HG03060 (cell line): ENCODE data around the gene EGR1.
"Not testable (repeated sequence)": the region's sequence is repeated elsewhere in the genome, so short reads cannot be mapped to it uniquely, and the experiment has no call there.

Experiments used
- ATAC-seq: cut with Tn5 transposase; IDR thresholded peaks from one replicate; pipeline ENCODE4 v1.9.1; 2021; ENCODE audit warnings: low read depth, moderate number of reproducible peaks; ENCODE audit not compliant: unreplicated experiment

The EGR1 gene

GRCh38 chr5:138506370-138507306, 41.4 kb downstream of the EGR1 start:
- ATAC-seq, result no peak

- ATAC-seq, result not testable (repeated sequence)
These were observed 42.2 kb downstream of the EGR1 start for GRCh38 chr5:138507485-138507884.

GRCh38 chr5:138508958-138509357, 43.7 kb downstream of the EGR1 start:
- no peak for ATAC-seq

- ATAC-seq, result no peak
These were observed 48.7 kb downstream of the EGR1 start for GRCh38 chr5:138514021-138514420.

- no peak for ATAC-seq
These were observed 50.4 kb downstream of the EGR1 start for GRCh38 chr5:138515556-138516245.

- no peak for ATAC-seq
These were observed 52.2 kb downstream of the EGR1 start for GRCh38 chr5:138517437-138517836.
